ENCODE data around the gene SOX18.

SOX18 gene

DNA sequence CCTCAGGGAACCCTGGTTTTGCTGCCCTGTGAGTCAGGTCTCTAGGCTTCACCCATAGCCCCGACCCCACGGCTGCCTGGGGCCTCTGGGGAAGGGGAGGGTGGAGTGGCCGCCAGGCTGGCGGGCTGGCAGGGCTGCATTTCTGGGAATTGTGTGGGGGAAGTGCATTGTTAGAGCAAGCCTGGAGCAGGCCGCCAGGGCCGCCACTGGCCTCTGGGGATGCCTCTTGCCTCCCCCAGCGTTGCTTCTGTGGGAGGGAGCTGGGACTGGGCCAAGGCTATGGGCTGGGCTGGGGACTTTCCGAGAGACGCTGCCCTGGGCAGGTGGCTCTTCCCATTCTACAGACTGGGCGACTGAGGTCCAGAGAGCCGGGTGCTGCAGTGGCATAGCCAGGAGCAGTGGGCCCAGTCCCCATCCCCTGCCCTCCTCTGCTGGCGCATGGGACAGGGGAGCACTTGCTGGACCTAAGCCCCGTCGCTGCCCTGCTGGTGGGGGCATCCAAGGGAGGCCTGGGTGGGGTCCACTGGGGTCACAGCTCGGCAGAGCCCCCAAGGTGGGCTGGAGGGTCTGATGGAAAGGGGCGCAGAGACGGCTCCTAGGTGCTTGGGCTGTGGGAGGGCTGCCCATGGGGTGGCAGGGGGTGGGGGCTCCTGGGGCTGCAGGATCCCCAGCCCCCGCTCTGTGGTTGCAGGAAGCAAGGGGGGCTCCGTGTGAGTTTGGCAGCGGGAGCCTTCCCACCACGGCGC is 6.6 kb upstream of the SOX18 start:
- TF ChIP-seq, protein P1, sequence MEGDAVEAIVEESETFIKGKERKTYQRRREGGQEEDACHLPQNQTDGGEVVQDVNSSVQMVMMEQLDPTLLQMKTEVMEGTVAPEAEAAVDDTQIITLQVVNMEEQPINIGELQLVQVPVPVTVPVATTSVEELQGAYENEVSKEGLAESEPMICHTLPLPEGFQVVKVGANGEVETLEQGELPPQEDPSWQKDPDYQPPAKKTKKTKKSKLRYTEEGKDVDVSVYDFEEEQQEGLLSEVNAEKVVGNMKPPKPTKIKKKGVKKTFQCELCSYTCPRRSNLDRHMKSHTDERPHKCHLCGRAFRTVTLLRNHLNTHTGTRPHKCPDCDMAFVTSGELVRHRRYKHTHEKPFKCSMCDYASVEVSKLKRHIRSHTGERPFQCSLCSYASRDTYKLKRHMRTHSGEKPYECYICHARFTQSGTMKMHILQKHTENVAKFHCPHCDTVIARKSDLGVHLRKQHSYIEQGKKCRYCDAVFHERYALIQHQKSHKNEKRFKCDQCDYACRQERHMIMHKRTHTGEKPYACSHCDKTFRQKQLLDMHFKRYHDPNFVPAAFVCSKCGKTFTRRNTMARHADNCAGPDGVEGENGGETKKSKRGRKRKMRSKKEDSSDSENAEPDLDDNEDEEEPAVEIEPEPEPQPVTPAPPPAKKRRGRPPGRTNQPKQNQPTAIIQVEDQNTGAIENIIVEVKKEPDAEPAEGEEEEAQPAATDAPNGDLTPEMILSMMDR (IDR thresholded peaks at IDR 0.05; ENCODE audit: borderline replicate concordance, insufficient read depth, low read depth, low read length): no peak
- H3K4me3 ChIP-seq (ENCODE audit: low read depth, low read length): no peak overlapping the region

DNA sequence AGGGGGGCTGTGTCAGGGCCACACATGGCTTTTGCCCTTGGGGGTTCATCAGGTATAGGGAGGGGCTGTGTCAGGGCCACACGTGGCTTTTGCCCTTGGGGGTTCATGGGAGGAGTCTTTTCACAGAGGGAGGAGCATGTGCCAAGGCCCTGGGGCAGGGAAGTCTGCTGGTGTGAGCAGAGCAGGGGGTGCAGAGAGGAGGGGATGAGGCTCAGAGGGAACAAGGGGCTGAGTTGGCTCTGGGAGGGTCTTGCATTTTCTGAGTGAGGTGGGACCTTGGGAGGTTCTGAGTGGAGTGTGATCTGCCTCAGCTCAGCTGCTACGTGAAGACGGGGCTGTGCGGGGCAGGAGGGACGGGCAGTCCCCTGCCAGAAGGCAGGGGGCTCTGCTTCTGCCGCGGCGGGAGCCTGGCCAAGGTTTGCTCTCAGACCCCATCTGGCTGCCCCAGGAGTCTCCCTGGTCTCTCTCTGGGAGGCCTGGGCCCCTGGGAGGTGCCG is 6.0 kb upstream of the SOX18 start:
- TF ChIP-seq, protein P1 (IDR thresholded peaks at IDR 0.05; ENCODE audit: borderline replicate concordance, insufficient read depth, low read depth, low read length): no peak

DNA sequence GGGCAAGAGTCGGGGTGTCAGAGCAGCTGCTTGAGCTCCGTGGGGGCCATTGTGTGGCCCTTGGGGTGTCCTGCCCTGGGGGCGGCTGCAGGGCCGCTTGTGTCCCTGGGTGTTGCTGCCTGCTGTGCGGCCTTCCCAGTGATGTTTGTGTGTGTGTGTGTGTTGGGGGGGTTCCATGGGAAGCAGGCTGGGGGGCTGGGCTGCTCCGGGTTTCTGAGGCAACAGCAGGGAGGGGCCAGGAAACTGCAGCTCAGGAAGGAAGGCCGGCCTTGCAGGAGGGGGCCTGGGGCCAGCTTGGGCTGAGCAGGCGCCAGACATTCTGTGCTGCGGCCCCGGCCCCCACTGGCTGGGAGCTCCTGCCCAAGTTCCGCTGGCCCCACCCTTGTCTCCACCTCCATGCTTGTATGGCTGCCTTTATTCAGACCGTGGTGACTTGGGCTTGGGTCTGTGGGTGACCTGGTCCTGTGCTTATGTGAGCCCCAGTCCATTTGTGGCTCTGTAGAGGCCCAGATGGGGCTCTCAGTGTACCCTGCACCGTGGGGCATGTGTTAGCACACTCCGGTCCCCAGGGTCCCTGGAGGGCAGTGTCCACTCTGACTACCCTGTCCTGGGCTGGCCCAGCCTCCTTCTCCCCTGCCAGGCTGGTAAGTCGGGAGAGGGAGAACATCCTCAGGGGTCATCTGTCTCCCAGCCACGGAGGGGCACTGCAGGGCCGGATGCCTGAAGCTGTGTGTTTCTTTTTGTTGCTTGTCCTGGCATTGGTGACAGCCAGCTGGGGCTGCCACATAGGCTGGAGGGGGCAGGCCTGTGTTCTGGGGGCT is 4.6 kb upstream of the SOX18 start:
- H3K4me3 ChIP-seq (ENCODE audit: low read depth, low read length): no peak overlapping the region
- TF ChIP-seq, protein P1 (IDR thresholded peaks at IDR 0.05; ENCODE audit: borderline replicate concordance, insufficient read depth, low read depth, low read length): peak; percentile 35; the same call in 1 of the 2 replicates

More for the DNA sequence above, 6.0 kb upstream of the SOX18 start:
- H3K4me3 ChIP-seq (ENCODE audit: low read depth, low read length): no peak overlapping the region

DNA sequence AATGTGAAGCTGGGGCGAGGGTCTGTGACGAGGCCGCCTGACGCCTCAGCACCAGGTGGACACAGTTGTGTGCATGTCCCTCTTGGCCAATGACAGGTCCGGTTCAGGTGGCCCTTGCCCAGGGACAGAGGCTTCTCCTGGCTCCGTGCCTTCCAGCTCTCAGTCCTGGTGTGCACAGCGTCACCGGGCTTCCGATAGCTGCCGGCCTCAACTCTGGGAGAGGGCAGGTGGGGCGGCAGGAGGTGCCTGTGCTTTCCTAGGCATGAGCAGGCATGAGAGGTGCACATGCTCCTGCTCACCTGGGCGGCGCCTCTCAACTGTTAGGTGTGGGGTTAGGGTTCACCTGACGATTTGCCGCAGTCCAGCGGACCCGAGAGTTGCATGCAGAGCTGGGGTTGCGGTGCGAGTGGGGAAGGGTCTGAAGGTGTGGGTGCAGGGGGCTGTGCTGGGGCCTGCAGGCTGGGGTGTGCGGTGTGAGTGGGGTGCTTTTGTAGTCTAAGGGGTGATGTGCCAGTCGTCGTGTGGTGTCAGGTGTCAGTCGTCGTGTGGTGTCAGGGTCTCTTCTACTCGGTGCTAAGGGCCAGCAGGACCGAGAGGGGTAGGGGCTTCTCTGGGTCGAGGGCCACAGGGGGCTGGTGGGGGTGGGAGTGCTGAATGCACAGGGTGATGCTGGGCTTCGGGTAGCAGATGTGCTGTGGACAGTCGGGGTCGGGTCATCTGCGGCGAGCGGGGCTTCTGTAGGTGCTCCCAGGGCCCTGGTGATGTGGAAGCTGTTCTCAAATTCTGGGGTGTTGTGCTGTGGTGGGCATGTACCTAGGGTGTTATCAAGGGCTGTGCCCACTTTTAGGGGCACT is 3.8 kb upstream of the SOX18 start:
- TF ChIP-seq, protein P1 (IDR thresholded peaks at IDR 0.05; ENCODE audit: borderline replicate concordance, insufficient read depth, low read depth, low read length): no peak

DNA sequence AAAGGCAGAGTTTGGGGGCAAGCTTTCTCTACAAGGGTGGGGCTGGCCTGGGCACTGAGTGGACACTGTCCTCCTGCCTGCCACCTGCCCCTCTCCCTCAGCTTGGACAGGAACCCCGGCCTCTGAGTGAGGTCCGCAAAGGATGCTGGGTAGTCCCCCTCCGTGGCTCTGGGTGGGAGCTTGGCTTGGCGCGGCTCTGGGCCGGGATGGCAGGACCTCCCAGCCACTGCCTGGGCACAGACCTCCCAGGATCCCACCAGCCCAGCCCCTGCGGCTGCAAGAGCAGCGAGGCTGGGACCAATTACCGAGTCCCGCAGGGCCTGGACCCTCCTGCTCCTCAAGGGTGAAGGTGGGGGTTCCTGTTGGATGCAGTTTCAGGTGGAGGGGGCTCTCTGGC is 2.9 kb upstream of the SOX18 start:
- TF ChIP-seq, protein P1 (IDR thresholded peaks at IDR 0.05; ENCODE audit: borderline replicate concordance, insufficient read depth, low read depth, low read length): no peak
- H3K4me3 ChIP-seq (ENCODE audit: low read depth, low read length): no peak overlapping the region

More for the DNA sequence above, 3.8 kb upstream of the SOX18 start:
- H3K4me3 ChIP-seq (ENCODE audit: low read depth, low read length): no peak overlapping the region

DNA sequence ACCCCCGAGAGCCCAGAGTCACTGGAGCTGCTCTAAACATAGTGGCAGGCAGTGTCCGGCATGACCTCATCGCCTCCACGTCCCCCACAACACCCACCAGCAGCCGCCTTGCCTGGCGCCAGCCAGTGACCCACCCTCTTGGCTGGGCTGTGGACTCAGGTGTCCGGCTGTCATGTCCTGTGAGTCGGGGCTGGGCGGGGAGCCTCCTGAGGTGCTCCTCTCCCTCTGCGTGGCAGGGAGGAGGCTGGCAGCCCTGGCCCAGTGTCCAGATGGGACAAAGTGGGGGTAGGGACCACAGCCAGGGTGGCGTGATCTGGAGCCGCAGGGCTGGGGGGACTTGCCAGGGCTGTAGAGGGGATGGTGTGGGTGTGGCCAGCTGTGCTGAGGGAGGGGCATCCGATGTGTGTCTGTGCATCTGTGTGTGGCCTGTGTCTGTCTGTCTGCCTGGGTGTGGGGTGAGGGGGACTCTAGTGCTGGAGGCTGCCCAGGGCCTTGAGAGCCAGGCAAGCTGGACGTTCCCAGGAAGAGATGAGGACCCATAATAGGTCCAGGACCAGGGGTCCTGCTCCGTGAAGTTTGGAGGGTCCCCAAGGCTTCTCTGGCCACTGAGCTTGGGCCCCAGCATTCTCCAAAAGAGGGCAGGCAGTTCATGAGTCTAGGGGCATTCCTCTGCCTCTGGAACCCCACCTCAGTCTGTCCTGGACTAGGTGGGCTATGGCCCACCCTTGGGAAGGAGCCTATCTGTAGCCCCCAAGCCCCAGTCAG is 2.3 kb upstream of the SOX18 start:
- H3K4me3 ChIP-seq (ENCODE audit: low read depth, low read length): no peak overlapping the region
- TF ChIP-seq, protein P1 (IDR thresholded peaks at IDR 0.05; ENCODE audit: borderline replicate concordance, insufficient read depth, low read depth, low read length): no peak
